Psoas muscle (tissue), 8 donors: ENCODE measurements around the gene SLC22A23. TPM values are rescaled to one million over a fixed set of nuclear protein-coding genes. Genes with fewer than 3 reads are reported as not detected.

Experiments
- ATAC-seq, 4 donors: fragments of 200-7000 bp; cut with Tn5 transposase; one replicate each; pipeline ENCODE4 v1.9.1; 2020; ENCODE audit warnings: moderate library complexity in 3 of 4, mild to moderate bottlenecking in 2 of 4
- DNase-seq, 2 donors: peaks; one replicate each; pipeline ENCODE4 v3.0.0-alpha.2; 2020
- H3K27ac ChIP-seq: fragments of 200-600 bp; one replicate; pipeline ENCODE4 v1.8.0; 2022
- H3K27me3 ChIP-seq, 3 donors: fragments of 200-600 bp in 1 of 3; one replicate each; pipeline versions ENCODE4 v1.6.1 to v1.8.0; 2013 to 2022; ENCODE audit warnings: low read length in 2 of 3, mild to moderate bottlenecking in 2 of 3, moderate library complexity in 1 of 3; ENCODE audit not compliant: insufficient read depth in 3 of 3
- H3K36me3 ChIP-seq, 2 donors: fragments of 200-600 bp in 1 of 2; one replicate each; pipeline versions ENCODE4 v1.6.1 to v1.8.0; 2013 to 2022; ENCODE audit warnings: low read depth in 1 of 2, mild to moderate bottlenecking in 1 of 2, moderate library complexity in 1 of 2; ENCODE audit not compliant: insufficient read depth in 1 of 2
- H3K4me1 ChIP-seq: fragments of 200-600 bp; one replicate; pipeline ENCODE4 v1.8.0; 2022
- H3K4me3 ChIP-seq: fragments of 200-600 bp; one replicate; pipeline ENCODE4 v1.8.0; 2022; ENCODE audit warnings: mild to moderate bottlenecking
- H3K9me3 ChIP-seq: fragments of 200-600 bp; one replicate; pipeline ENCODE4 v1.8.0; 2022
- CTCF ChIP-seq: fragments of 200-600 bp; IDR thresholded peaks from one replicate; pipeline ENCODE4 v1.8.0; 2022; ENCODE audit warnings: antibody characterized with exemption
- WGBS, 3 donors: extraction: QIAGEN DNeasy Blood & Tissue Kit; methylation state at CpG; one replicate each; pipeline versions ENCODE4 v1.1.6 to v1.1.7; 2013; 5-methylcytosine and 5-hydroxymethylcytosine counted together
- intact Hi-C, 2 donors: fragments of 100-400 bp; cut with DNase I; formaldehyde crosslinking; loops; one replicate each; pipeline versions ENCODE4 v1.11.0 to v1.14.2; 2022
- polyA plus RNA-seq, 3 donors: library from polyadenylated mRNA; stranded (reverse); fragments of 200-250 nt; gene quantifications; one replicate each; pipeline ENCODE4 v1.2.3, GENCODE V29; 2013
- total RNA-seq, 4 donors: library from RNA; stranded (reverse); fragmentation: NEBNext Ultra II Directional in 2 of 4; extraction: Animal tissue kit (Norgen Biotek cat#: 25700) in 2 of 4; gene quantifications; one replicate each; pipeline versions ENCODE4 v1.2.1 to v1.2.4, GENCODE V29; 2021 to 2023
- donor health status: healthy with polysubstance abuse.
- donor health status: DM: no; HTN: no; CAD: no; lungs with moderate emphysema.
- donor health status: Bipolar disorder and iron deficiency.
- donor health status: healthy.
- donor health status: DM: yes; HTN: yes; CAD: no.
- donor health status: DM: no; HTN: no; CAD: no.
- donor health status: DM: no; HTN: no; CAD: no.
- donor health status: DM: yes; HTN: yes; CAD: no.

Gene SLC22A23
- total and polyA plus RNA-seq, 7 donors: 4.6 to 13.7 (median 8.7) TPM

- H3K4me3 ChIP-seq: no peak overlapping the region
- peaks cover 0 to 7% (median 3%) of the 10 kb centered on the region in 3 donors for H3K27me3 ChIP-seq
- H3K4me1 ChIP-seq: no peaks in the 10 kb centered on the region
- no peaks in the 10 kb centered on the region for H3K36me3 ChIP-seq
- no peak for ATAC-seq
- intact Hi-C loops: no loop called here
- H3K9me3 ChIP-seq: no peaks in the 10 kb centered on the region
- WGBS, 3 donors: 71 to 87% (median 84%) methylated on average over 11 of the region's 11 CpGs
- no peak for TF ChIP-seq CTCF
- DNase-seq: no peak
- H3K27ac ChIP-seq: no peak overlapping the region
Measured at GRCh38 chr6:3484946-3485345, 28.1 kb upstream of the SLC22A23 start.

GRCh38 chr6:3484192-3484591 lies 27.3 kb upstream of the SLC22A23 start:
- no peak for ATAC-seq
- no peak for DNase-seq
- WGBS, 3 donors: 93 to 96% (median 94%) methylated on average over 8 of the region's 8 CpGs
- Histone ChIP-seq H3K9me3 (no peaks in the 10 kb centered on the region), H3K36me3 (no peaks in the 10 kb centered on the region), H3K27me3 (peaks cover 0 to 7% (median 3%) of the 10 kb centered on the region in 3 donors), H3K27ac (no peak overlapping the region), H3K4me1 (no peaks in the 10 kb centered on the region), H3K4me3 (no peak overlapping the region)
- intact Hi-C loops: no loop called here
- no peak for TF ChIP-seq CTCF

- Histone ChIP-seq H3K36me3 (no peaks in the 10 kb centered on the region), H3K4me1 (no peaks in the 10 kb centered on the region), H3K9me3 (no peaks in the 10 kb centered on the region), H3K27me3 (peaks cover 0 to 7% (median 3%) of the 10 kb centered on the region in 3 donors), H3K27ac (no peak overlapping the region), H3K4me3 (no peak overlapping the region)
- intact Hi-C loops: no loop called here
- DNase-seq (no peak), ATAC-seq (no peak)
- 93 to 99% (median 97%) methylated on average over 2 of the region's 2 CpGs for WGBS, 3 donors
- no peak for TF ChIP-seq CTCF
Measured at GRCh38 chr6:3483675-3484074, 26.8 kb upstream of the SLC22A23 start.

- 52 to 67% (median 58%) methylated on average over 4 of the region's 4 CpGs for WGBS, 3 donors
- Histone ChIP-seq H3K9me3 (no peaks in the 10 kb centered on the region), H3K27ac (no peak overlapping the region), H3K4me3 (no peak overlapping the region), H3K27me3 (peaks cover 0 to 7% (median 3%) of the 10 kb centered on the region in 3 donors), H3K36me3 (no peaks in the 10 kb centered on the region), H3K4me1 (no peaks in the 10 kb centered on the region)
- intact Hi-C loops: no loop called here
- DNase-seq: no peak
- no peak for ATAC-seq
- no peak for TF ChIP-seq CTCF
Measured at GRCh38 chr6:3482869-3483268, 26.0 kb upstream of the SLC22A23 start.

- ATAC-seq: no peak
- no peak for TF ChIP-seq CTCF
- no peak for DNase-seq
- Histone ChIP-seq H3K9me3 (no peaks in the 10 kb centered on the region), H3K4me1 (no peaks in the 10 kb centered on the region), H3K27ac (no peak overlapping the region), H3K36me3 (no peaks in the 10 kb centered on the region), H3K27me3 (peaks cover 0 to 7% (median 3%) of the 10 kb centered on the region in 3 donors), H3K4me3 (no peak overlapping the region)
- intact Hi-C loops: no loop called here
- WGBS, 3 donors: 86 to 96% (median 91%) methylated on average over 7 of the region's 7 CpGs
Measured at GRCh38 chr6:3481640-3482039, 24.8 kb upstream of the SLC22A23 start.
